Endodermal cell (in vitro differentiated cells): ENCODE results near the gene CFAP61. TPM values are rescaled to one million over a fixed set of nuclear protein-coding genes. Genes with fewer than 3 reads are reported as not detected.

Experiments
- DNase-seq: peaks from one replicate; pipeline ENCODE4 v3.0.0-alpha.2; 2017
- H3K27ac ChIP-seq: 2 replicates; pipeline ENCODE4 v1.5.1; 2013; ENCODE audit warnings: mild to moderate bottlenecking, low read depth, low read length, moderate library complexity
- H3K27me3 ChIP-seq: 2 replicates; pipeline ENCODE4 v1.6.1; 2013; ENCODE audit warnings: mild to moderate bottlenecking, low read length, moderate library complexity; ENCODE audit not compliant: insufficient read depth, control insufficient read depth, poor library complexity, severe bottlenecking
- H3K36me3 ChIP-seq: 2 replicates; pipeline ENCODE4 v1.7.0; 2013; ENCODE audit warnings: mild to moderate bottlenecking, low read length, moderate library complexity; ENCODE audit not compliant: control insufficient read depth, insufficient read depth
- H3K4me1 ChIP-seq: one replicate; pipeline ENCODE4 v1.7.0; 2013; ENCODE audit warnings: low read length; ENCODE audit not compliant: control insufficient read depth, insufficient read depth
- H3K4me3 ChIP-seq: 2 replicates; pipeline ENCODE4 v1.5.1; 2013; ENCODE audit warnings: mild to moderate bottlenecking, low read length, moderate library complexity
- H3K9ac ChIP-seq: 2 replicates; pipeline ENCODE4 v1.6.1; 2013; ENCODE audit warnings: mild to moderate bottlenecking, low read length, moderate library complexity; ENCODE audit not compliant: poor library complexity, severe bottlenecking; ENCODE audit errors: extremely low read depth
- H3K9me3 ChIP-seq: 2 replicates; pipeline ENCODE4 v1.6.1; 2013; ENCODE audit warnings: mild to moderate bottlenecking, low read length, moderate library complexity; ENCODE audit not compliant: control insufficient read depth
- H3K27ac Mint-ChIP-seq: 2 replicates; pipeline ENCODE4 v1.8.0; 2020; ENCODE audit warnings: mixed read lengths
- H3K27me3 Mint-ChIP-seq: 2 replicates; pipeline ENCODE4 v1.8.0; 2021; ENCODE audit warnings: mild to moderate bottlenecking, mixed read lengths; ENCODE audit not compliant: insufficient read depth
- H3K36me3 Mint-ChIP-seq: 2 replicates; pipeline ENCODE4 v1.8.0; 2020; ENCODE audit warnings: low read depth, mixed read lengths
- H3K4me1 Mint-ChIP-seq: 2 replicates; pipeline ENCODE4 v1.8.0; 2020; ENCODE audit warnings: mixed read lengths
- H3K4me3 Mint-ChIP-seq: 2 replicates; pipeline ENCODE4 v1.8.0; 2020; ENCODE audit warnings: mild to moderate bottlenecking, moderate library complexity, mixed read lengths
- H3K9me3 Mint-ChIP-seq: 2 replicates; pipeline ENCODE4 v1.8.0; 2020; ENCODE audit warnings: mild to moderate bottlenecking, mixed read lengths
- WGBS, 2 experiments: methylation state at CpG; one replicate each; pipeline versions ENCODE4 v1.1.5 to v1.1.7; 2013; ENCODE audit warnings: missing lambda C conversion rate in 2 of 2, mixed read lengths in 1 of 2; ENCODE audit not compliant: insufficient coverage in 1 of 2, insufficient read length in 1 of 2; 5-methylcytosine and 5-hydroxymethylcytosine counted together
- total RNA-seq, 2 donors: library from RNA; stranded (reverse); fragmentation: NEBNext Ultra II Directional in 1 of 2; extraction: Animal tissue kit (Norgen Biotek cat#: 25700) in 1 of 2; gene quantifications; 2 replicates in 1 of 2; 3 replicates in 1 of 2; pipeline ENCODE4 v1.2.1, GENCODE V29; 2021
- TF ChIP-seq, protein P1 (sequence below): fragments of 200-600 bp; sonication (generic); conservative IDR thresholded peaks from 2 replicates; pipeline ENCODE4 v1.5.0; 2021; ENCODE audit warnings: antibody characterized with exemption, mild to moderate bottlenecking

Gene CFAP61
- total RNA-seq, 2 donors from 2014 or later, result 0.64 to 0.73 TPM

DNA sequence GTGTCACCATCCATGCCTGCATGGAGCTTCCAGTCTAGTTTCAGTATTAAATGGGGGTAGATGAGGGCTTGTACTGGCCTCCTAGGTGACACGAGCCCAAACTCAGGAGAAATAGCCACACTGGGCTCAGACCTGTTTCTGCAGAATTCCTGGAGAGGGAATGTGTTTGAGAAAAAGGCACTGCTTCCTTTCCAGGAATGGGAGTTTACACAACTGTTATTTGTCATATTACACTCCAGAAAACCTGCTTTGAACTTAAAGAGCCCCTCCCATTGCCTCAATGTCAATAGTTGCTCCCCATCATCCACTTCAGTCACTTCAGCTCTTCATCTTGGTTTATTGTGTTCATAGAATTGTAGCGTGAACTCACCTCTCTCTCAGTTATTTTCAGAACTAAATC, 151.5 kb downstream of the CFAP61 start:
- H3K9me3 ChIP-seq, result no peaks in the 10 kb centered on the region
- H3K4me1 ChIP-seq, result peaks cover 16% of the 10 kb centered on the region
- Mint-ChIP-seq H3K9me3 (no peaks in the 10 kb centered on the region), H3K27ac (no peak overlapping the region), H3K36me3 (no peaks in the 10 kb centered on the region), H3K4me1 (peaks cover 42% of the 10 kb centered on the region), H3K27me3 (peaks cover 3% of the 10 kb centered on the region), H3K4me3 (no peak overlapping the region)
- H3K9ac ChIP-seq, result no peak overlapping the region
- no peak for DNase-seq
- H3K27ac ChIP-seq, result peak overlapping the region; percentile 65
- no peak overlapping the region for H3K4me3 ChIP-seq
- H3K27me3 ChIP-seq, result no peaks in the 10 kb centered on the region
- 96% methylated on average over 2 of the region's 2 CpGs; no CpG with 5 or more reads in 1 of the 2 experiments for WGBS, 2 experiments
- no peaks in the 10 kb centered on the region for H3K36me3 ChIP-seq
- TF ChIP-seq, protein P1, sequence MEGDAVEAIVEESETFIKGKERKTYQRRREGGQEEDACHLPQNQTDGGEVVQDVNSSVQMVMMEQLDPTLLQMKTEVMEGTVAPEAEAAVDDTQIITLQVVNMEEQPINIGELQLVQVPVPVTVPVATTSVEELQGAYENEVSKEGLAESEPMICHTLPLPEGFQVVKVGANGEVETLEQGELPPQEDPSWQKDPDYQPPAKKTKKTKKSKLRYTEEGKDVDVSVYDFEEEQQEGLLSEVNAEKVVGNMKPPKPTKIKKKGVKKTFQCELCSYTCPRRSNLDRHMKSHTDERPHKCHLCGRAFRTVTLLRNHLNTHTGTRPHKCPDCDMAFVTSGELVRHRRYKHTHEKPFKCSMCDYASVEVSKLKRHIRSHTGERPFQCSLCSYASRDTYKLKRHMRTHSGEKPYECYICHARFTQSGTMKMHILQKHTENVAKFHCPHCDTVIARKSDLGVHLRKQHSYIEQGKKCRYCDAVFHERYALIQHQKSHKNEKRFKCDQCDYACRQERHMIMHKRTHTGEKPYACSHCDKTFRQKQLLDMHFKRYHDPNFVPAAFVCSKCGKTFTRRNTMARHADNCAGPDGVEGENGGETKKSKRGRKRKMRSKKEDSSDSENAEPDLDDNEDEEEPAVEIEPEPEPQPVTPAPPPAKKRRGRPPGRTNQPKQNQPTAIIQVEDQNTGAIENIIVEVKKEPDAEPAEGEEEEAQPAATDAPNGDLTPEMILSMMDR, result no peak

DNA sequence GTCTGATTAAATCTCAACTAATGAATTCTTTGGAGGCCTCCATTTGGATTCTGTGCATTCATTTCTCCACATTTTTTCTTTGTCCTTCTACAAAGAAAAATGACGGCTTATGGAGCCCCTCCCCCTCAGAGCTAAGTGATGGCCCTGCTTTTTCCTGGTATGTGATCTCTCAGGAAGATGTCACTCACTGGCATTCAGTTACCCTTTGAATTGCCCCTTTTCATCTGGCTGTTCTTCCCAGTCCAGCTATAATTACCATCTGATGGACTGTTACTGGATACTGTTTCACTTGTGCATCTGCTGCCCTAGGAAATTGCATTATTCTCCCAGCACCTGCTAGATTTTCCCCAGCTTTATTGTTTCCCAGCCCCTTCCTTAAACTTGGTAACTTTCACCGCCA, 151.9 kb downstream of the CFAP61 start:
- Histone ChIP-seq H3K9ac (no peak overlapping the region), H3K9me3 (no peaks in the 10 kb centered on the region), H3K27ac (peak overlapping the region; percentile 65), H3K36me3 (no peaks in the 10 kb centered on the region), H3K27me3 (no peaks in the 10 kb centered on the region), H3K4me1 (peaks cover 14% of the 10 kb centered on the region), H3K4me3 (no peak overlapping the region)
- Mint-ChIP-seq H3K27ac (no peak overlapping the region), H3K36me3 (no peaks in the 10 kb centered on the region), H3K9me3 (no peaks in the 10 kb centered on the region), H3K4me1 (peaks cover 38% of the 10 kb centered on the region), H3K4me3 (no peak overlapping the region), H3K27me3 (peaks cover 3% of the 10 kb centered on the region)
- TF ChIP-seq, protein P1, result no peak
- WGBS, 2 experiments, result 50 to 99% methylated on average over 1 to 2 of the region's 2 CpGs
- DNase-seq, result no peak

DNA sequence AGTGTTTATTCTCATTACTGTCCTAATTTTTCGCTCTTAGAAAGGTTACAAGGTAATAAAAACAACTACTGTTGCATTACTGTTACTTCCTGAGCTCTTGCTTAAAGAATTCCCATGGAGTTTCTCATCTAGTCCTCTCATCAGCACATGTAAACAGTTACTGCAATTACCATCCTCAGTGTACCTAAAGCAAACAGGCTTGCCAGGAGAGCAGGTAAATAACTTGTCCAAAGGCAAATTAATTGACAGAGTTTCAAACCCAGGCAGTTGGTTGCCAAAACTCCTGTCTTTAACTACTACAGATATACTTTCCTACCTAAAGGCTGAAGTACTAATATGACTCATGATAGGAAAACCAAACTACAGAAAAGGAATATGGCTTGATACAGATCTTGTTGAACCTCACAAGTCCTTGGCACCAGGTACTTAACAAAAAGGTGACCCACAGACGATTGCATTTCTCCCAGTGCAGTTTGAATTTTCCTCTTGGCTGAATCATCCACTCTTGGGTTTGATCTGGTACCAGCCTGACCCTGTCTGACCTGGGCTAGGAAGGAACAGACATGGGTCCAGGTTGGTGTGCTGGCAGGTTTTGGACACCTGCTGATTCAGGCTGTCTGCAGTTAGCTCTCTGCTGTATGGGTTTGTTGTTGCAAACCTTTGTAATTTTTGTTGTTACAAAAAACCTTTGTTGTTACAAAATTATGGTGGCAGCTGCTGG, 153.0 kb downstream of the CFAP61 start:
- no peaks in the 10 kb centered on the region for H3K9me3 ChIP-seq
- Mint-ChIP-seq H3K4me3 (no peak overlapping the region), H3K36me3 (no peaks in the 10 kb centered on the region), H3K4me1 (peaks cover 28% of the 10 kb centered on the region), H3K9me3 (no peaks in the 10 kb centered on the region), H3K27ac (no peak overlapping the region), H3K27me3 (peaks cover 3% of the 10 kb centered on the region)
- peaks cover 7% of the 10 kb centered on the region for H3K4me1 ChIP-seq
- DNase-seq, result no peak
- no peak overlapping the region for H3K9ac ChIP-seq
- 79 to 86% methylated on average over 2 of the region's 2 CpGs for WGBS, 2 experiments
- TF ChIP-seq, protein P1, result no peak
- no peaks in the 10 kb centered on the region for H3K27me3 ChIP-seq
- H3K27ac ChIP-seq, result no peak overlapping the region
- H3K4me3 ChIP-seq, result no peak overlapping the region
- no peaks in the 10 kb centered on the region for H3K36me3 ChIP-seq
